Keratinocyte (primary cell): ENCODE results near the gene TCF7. TPM values are rescaled to one million over a fixed set of nuclear protein-coding genes. Genes with fewer than 3 reads are reported as not detected.

Experiments used
- DNase-seq: peaks from one replicate; pipeline ENCODE4 v3.0.0-alpha.2; 2011; ENCODE audit warnings: low read depth, missing footprints, low spot score
- FAIRE-seq: peaks from 2 replicates; lab custom pipeline; 2011; peaks lifted over from hg19 to GRCh38; lab: Jason Lieb, UNC
- H2AFZ ChIP-seq: 2 replicates; pipeline ENCODE4 v1.6.0; 2012; ENCODE audit warnings: low read length, control low read depth, inconsistent platforms; ENCODE audit not compliant: control insufficient read depth
- H3K27ac ChIP-seq: 2 replicates; pipeline ENCODE4 v1.5.1; 2011; ENCODE audit warnings: low read length; ENCODE audit not compliant: control insufficient read depth, insufficient read depth
- H3K27me3 ChIP-seq: 3 replicates; pipeline ENCODE4 v1.6.0; 2011; ENCODE audit warnings: low read length; ENCODE audit not compliant: control insufficient read depth, insufficient read depth; ENCODE audit errors: extremely low read depth
- H3K36me3 ChIP-seq, 2 experiments: 2 replicates in 1 of 2; 3 replicates in 1 of 2; pipeline ENCODE4 v1.5.1; 2011; ENCODE audit warnings: low read length in 2 of 2, mild to moderate bottlenecking in 1 of 2; ENCODE audit not compliant: control insufficient read depth in 2 of 2, insufficient read depth in 2 of 2; ENCODE audit errors: extremely low read depth in 1 of 2
- H3K4me1 ChIP-seq: 3 replicates; pipeline ENCODE4 v1.5.1; 2011; ENCODE audit warnings: low read length; ENCODE audit not compliant: control insufficient read depth, insufficient read depth; ENCODE audit errors: extremely low read depth
- H3K4me2 ChIP-seq: 3 replicates; pipeline ENCODE4 v1.6.0; 2011; ENCODE audit warnings: low read depth, low read length; ENCODE audit not compliant: control insufficient read depth, insufficient read depth; ENCODE audit errors: extremely low read depth
- H3K4me3 ChIP-seq, 3 experiments: fragments of 200-600 bp in 1 of 3; sonication (generic) in 1 of 3; 2 replicates in 2 of 3; 3 replicates in 1 of 3; pipeline ENCODE4 v1.5.1; 2011 to 2016; ENCODE audit warnings: low read length in 3 of 3, mild to moderate bottlenecking in 3 of 3, control low read depth in 2 of 3, inconsistent platforms in 1 of 3, low read depth in 1 of 3, mixed read lengths in 1 of 3, mixed run types in 1 of 3, moderate library complexity in 1 of 3; ENCODE audit not compliant: control insufficient read depth in 2 of 3, insufficient read depth in 2 of 3; ENCODE audit errors: extremely low read depth in 1 of 3
- H3K79me2 ChIP-seq: 2 replicates; pipeline ENCODE4 v1.6.0; 2012; ENCODE audit warnings: low read length; ENCODE audit not compliant: control insufficient read depth, insufficient read depth
- H3K9ac ChIP-seq: 3 replicates; pipeline ENCODE4 v1.6.0; 2011; ENCODE audit warnings: low read length; ENCODE audit not compliant: control insufficient read depth, insufficient read depth; ENCODE audit errors: extremely low read depth
- H3K9me1 ChIP-seq: 3 replicates; pipeline ENCODE4 v1.6.0; 2011; ENCODE audit warnings: low read length; ENCODE audit not compliant: control insufficient read depth, insufficient read depth; ENCODE audit errors: extremely low read depth
- H3K9me3 ChIP-seq: 2 replicates; pipeline ENCODE4 v1.5.1; 2012; ENCODE audit warnings: low read depth, low read length; ENCODE audit not compliant: control insufficient read depth
- H4K20me1 ChIP-seq: 3 replicates; pipeline ENCODE4 v1.6.0; 2011; ENCODE audit warnings: low read length; ENCODE audit not compliant: control insufficient read depth, insufficient read depth; ENCODE audit errors: extremely low read depth
- EZH2 ChIP-seq: IDR thresholded peaks from one replicate; pipeline ENCODE4 v1.6.1; 2012; ENCODE audit warnings: inconsistent platforms, mild to moderate bottlenecking, low read length, moderate library complexity
- dilution Hi-C: fragments of 300-500 bp; cut with MboI; formaldehyde crosslinking; loops from one replicate; pipeline ENCODE4 v1.7.0; 2020; ENCODE audit warnings: low sequenced_read_pairs; ENCODE audit not compliant: extremely low pct_ligation_motif_present
- polyA plus RNA-seq, 5 experiments: library from polyadenylated mRNA; depleted of rRNA in 3 of 5; stranded (reverse) in 3 of 5; stranded (forward) in 1 of 5; unstranded in 1 of 5; fragments of >200 nt; gene quantifications; 1 replicate in 1 of 5; 2 replicates in 3 of 5; 3 replicates in 1 of 5; pipeline versions ENCODE4 v1.2.1 to v1.2.3, GENCODE V29; 2011 to 2012; ENCODE audit warnings: missing spikeins in 2 of 5, low read depth in 1 of 5, low replicate concordance in 1 of 5
- TF ChIP-seq, protein P1 (sequence below), 3 experiments: IDR thresholded peaks in 1 of 3; conservative IDR thresholded peaks in 1 of 3; optimal IDR thresholded peaks in 1 of 3; 2 replicates in 2 of 3; 3 replicates in 1 of 3; pipeline versions ENCODE3 to v1.5.1; 2011; ENCODE audit warnings: low read length in 3 of 3, mild to moderate bottlenecking in 3 of 3, moderate library complexity in 2 of 3, control low read depth in 1 of 3, inconsistent platforms in 1 of 3; ENCODE audit not compliant: insufficient read depth in 2 of 3; ENCODE audit errors: extremely low read depth in 1 of 3

TCF7 gene
- polyA plus RNA-seq, 1 donor (not counting 4 experiments of a cell fraction or from before 2014, with no cell fraction given): 0.84 TPM

- no peak for FAIRE-seq
- dilution Hi-C loops: no loop called here
- Histone ChIP-seq H3K27ac (no peak overlapping the region), H2AFZ (no peak overlapping the region), H3K4me1 (peaks cover 9% of the 10 kb centered on the region), H3K4me2 (no peak overlapping the region), H3K79me2 (no peaks in the 10 kb centered on the region), H3K9ac (no peak overlapping the region), H3K9me1 (no peaks in the 10 kb centered on the region), H3K9me3 (no peaks in the 10 kb centered on the region), H3K27me3 (peaks cover 13% of the 10 kb centered on the region), H3K4me3 (no peak overlapping the region), H4K20me1 (no peaks in the 10 kb centered on the region), H3K36me3 (no peaks in the 10 kb centered on the region)
- TF ChIP-seq, protein P1, sequence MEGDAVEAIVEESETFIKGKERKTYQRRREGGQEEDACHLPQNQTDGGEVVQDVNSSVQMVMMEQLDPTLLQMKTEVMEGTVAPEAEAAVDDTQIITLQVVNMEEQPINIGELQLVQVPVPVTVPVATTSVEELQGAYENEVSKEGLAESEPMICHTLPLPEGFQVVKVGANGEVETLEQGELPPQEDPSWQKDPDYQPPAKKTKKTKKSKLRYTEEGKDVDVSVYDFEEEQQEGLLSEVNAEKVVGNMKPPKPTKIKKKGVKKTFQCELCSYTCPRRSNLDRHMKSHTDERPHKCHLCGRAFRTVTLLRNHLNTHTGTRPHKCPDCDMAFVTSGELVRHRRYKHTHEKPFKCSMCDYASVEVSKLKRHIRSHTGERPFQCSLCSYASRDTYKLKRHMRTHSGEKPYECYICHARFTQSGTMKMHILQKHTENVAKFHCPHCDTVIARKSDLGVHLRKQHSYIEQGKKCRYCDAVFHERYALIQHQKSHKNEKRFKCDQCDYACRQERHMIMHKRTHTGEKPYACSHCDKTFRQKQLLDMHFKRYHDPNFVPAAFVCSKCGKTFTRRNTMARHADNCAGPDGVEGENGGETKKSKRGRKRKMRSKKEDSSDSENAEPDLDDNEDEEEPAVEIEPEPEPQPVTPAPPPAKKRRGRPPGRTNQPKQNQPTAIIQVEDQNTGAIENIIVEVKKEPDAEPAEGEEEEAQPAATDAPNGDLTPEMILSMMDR (optimal IDR thresholded peaks at IDR 0.05 in 1 of 3, IDR thresholded peaks at IDR 0.05 in 1 of 3, conservative IDR thresholded peaks at IDR 0.05 in 1 of 3; ENCODE audit: extremely low read depth in 1 of 3, insufficient read depth in 2 of 3, low read length in 3 of 3): no peak
- TF ChIP-seq EZH2: no peak
- no peak for DNase-seq
These were observed 1.3 kb downstream of the TCF7 start for GRCh38 chr5:134115806-134116175.

DNA sequence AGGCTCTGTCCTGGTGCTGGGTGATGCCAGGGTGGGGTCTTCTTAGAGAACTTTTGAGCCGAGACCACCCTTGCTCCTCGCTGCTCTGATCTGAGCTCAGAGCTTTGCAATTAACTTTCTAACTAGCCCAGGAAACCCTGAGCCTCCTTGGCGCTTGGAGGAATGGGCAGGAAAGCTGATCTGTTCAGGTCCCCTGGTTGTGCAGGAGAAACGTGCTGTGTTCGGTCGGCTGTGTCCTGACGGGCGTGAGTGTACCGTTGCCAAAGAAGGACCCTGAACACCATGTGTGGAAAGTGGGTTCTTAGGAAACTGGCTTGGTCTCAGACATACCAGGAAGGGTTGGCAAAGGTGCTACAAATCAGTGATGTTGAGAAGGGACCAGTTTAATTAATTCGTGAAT, 1.8 kb downstream of the TCF7 start:
- dilution Hi-C loops: no loop called here
- Histone ChIP-seq H3K36me3 (no peaks in the 10 kb centered on the region), H3K27me3 (peaks cover 13% of the 10 kb centered on the region), H4K20me1 (no peaks in the 10 kb centered on the region), H3K9me3 (no peaks in the 10 kb centered on the region), H3K4me2 (no peak overlapping the region), H3K79me2 (no peaks in the 10 kb centered on the region), H3K4me3 (no peak overlapping the region), H3K9ac (no peak overlapping the region), H3K27ac (no peak overlapping the region), H2AFZ (no peak overlapping the region), H3K4me1 (peaks cover 5% of the 10 kb centered on the region), H3K9me1 (no peaks in the 10 kb centered on the region)
- no peak for DNase-seq
- FAIRE-seq: no peak
- no peak for TF ChIP-seq EZH2
- TF ChIP-seq, protein P1 (optimal IDR thresholded peaks at IDR 0.05 in 1 of 3, IDR thresholded peaks at IDR 0.05 in 1 of 3, conservative IDR thresholded peaks at IDR 0.05 in 1 of 3; ENCODE audit: extremely low read depth in 1 of 3, insufficient read depth in 2 of 3, low read length in 3 of 3): no peak
